Adrenal gland (tissue), 12 donors: ENCODE results near the gene SART3. TPM values are rescaled to one million over a fixed set of nuclear protein-coding genes. Genes with fewer than 3 reads are reported as not detected.

ENCODE experiments used
- DNase-seq, 7 donors: peaks; one replicate each; pipeline ENCODE4 v3.0.0-alpha.2; 2019 to 2020
- H3K27ac ChIP-seq, 5 donors: fragments of 200-600 bp; sonication (generic) in 4 of 5; 1 replicate in 3 of 5; 2 replicates in 2 of 5; pipeline versions ENCODE4 v1.5.1 to v1.8.0; 2016 to 2020; ENCODE audit warnings: mild to moderate bottlenecking in 1 of 5
- H3K27me3 ChIP-seq: fragments of 200-600 bp; 2 replicates; pipeline ENCODE4 v1.8.0; 2021
- H3K36me3 ChIP-seq, 2 donors: fragments of 200-600 bp; replicated peaks in 1 of 2; 1 replicate in 1 of 2; 2 replicates in 1 of 2; pipeline versions ENCODE4 v1.5.1 to v1.8.0; 2018 to 2022
- H3K4me1 ChIP-seq, 2 donors: fragments of 200-600 bp; replicated peaks in 1 of 2; 1 replicate in 1 of 2; 2 replicates in 1 of 2; pipeline versions ENCODE4 v1.5.1 to v1.8.0; 2018 to 2021
- H3K4me3 ChIP-seq, 4 donors: fragments of 200-600 bp; sonication (generic) in 3 of 4; one replicate each; pipeline ENCODE4 v1.5.1; 2016 to 2018
- H3K9me3 ChIP-seq, 3 donors: fragments of 200-600 bp; sonication (generic) in 1 of 3; replicated peaks in 1 of 3; 1 replicate in 2 of 3; 2 replicates in 1 of 3; pipeline versions ENCODE4 v1.5.1 to v1.8.0; 2016 to 2021
- CTCF ChIP-seq, 6 experiments: fragments of 450-650 bp in 4 of 6; fragments of 200-600 bp in 2 of 6; sonication (generic) in 1 of 6; IDR thresholded peaks; 1 replicate in 5 of 6; 2 replicates in 1 of 6; pipeline versions ENCODE4 v1.5.1 to v1.8.0; 2016 to 2021; ENCODE audit warnings: antibody characterized with exemption in 6 of 6, mild to moderate bottlenecking in 2 of 6, moderate library complexity in 1 of 6
- POLR2A ChIP-seq, 2 donors: fragments of 450-650 bp; IDR thresholded peaks; one replicate each; pipeline ENCODE4 v1.6.1; 2017; ENCODE audit warnings: antibody characterized with exemption in 2 of 2, mild to moderate bottlenecking in 2 of 2, moderate library complexity in 1 of 2
- WGBS, 4 donors: extraction: QIAGEN DNeasy Blood & Tissue Kit in 2 of 4; methylation state at CpG; one replicate each; pipeline versions ENCODE4 v1.1.5 to v1.1.7; 2013 to 2017; 5-methylcytosine and 5-hydroxymethylcytosine counted together
- intact Hi-C, 2 donors: fragments of 100-400 bp; cut with DNase I; formaldehyde crosslinking; loops; one replicate each; pipeline versions ENCODE4 v1.14.1 to v1.15.0; 2022 to 2023
- polyA plus RNA-seq, 3 donors: library from polyadenylated mRNA; stranded (reverse); fragments of 200-250 nt in 2 of 3; fragments of 350-450 nt in 1 of 3; fragmentation: Illumina TruSeq in 1 of 3; extraction: RNeasy Lipid Tissue Mini Kit (QIAGEN cat#74804) in 1 of 3; gene quantifications; one replicate each; pipeline ENCODE4 v1.2.3, GENCODE V29; 2013 to 2014
- total RNA-seq, 9 donors: library from RNA; depleted of rRNA in 4 of 9; stranded (reverse); fragments of >200 nt in 4 of 9; fragments of 120-200 nt in 1 of 9; fragmentation: NEBNext Ultra II Directional in 1 of 9; extraction: Animal tissue kit (Norgen Biotek cat#: 25700) in 1 of 9; gene quantifications; one replicate each; pipeline versions ENCODE4 v1.1.0 to v1.2.4, GENCODE V29; 2013 to 2023
- donor health status: healthy with polysubstance abuse.
- donor health status: Bipolar disorder and iron deficiency.
- donor health status: DM: yes; HTN: yes; CAD: no.
- donor health status: DM: no; HTN: no; CAD: no.
- donor health status: DM: no; HTN: no; CAD: no.
- donor health status: DM: yes; HTN: yes; CAD: no.

SART3 gene
- total and polyA plus RNA-seq, 12 donors, result 27.5 to 79.3 (median 39.7) TPM

GRCh38 chr12:108609537-108610335, 48.8 kb upstream of the SART3 start:
- no peak overlapping the region for H3K4me3 ChIP-seq
- H3K4me1 ChIP-seq, result peaks cover 6 to 22% of the 10 kb centered on the region in 2 donors
- no peaks in the 10 kb centered on the region for H3K36me3 ChIP-seq
- peak overlapping the region in 1 of 5 donors; percentile 24 for H3K27ac ChIP-seq
- TF ChIP-seq POLR2A (IDR thresholded peaks at IDR 0.05) (no peak), CTCF (IDR thresholded peaks at IDR 0.05) (no peak)
- DNase-seq, result peak in 6 of 7 donors; percentile 26 to 67 (median 47)
- H3K27me3 ChIP-seq, result no peaks in the 10 kb centered on the region
- H3K9me3 ChIP-seq, result no peaks in the 10 kb centered on the region
- 59 to 76% (median 68%) methylated on average over 9 to 21 of the region's 21 CpGs for WGBS, 4 donors
- intact Hi-C loops, result loop anchor here in 1 of 2 donors (10.0 kb wide), 1 partner anchor 95 kb away; the partner anchor contains the start of gene FICD

GRCh38 chr12:108608616-108609015, 47.6 kb upstream of the SART3 start:
- Histone ChIP-seq H3K4me1 (peaks cover 6 to 19% of the 10 kb centered on the region in 2 donors), H3K27ac (no peak overlapping the region), H3K27me3 (no peaks in the 10 kb centered on the region), H3K36me3 (no peaks in the 10 kb centered on the region), H3K4me3 (no peak overlapping the region), H3K9me3 (no peaks in the 10 kb centered on the region)
- intact Hi-C loops, result no loop called here
- WGBS, 4 donors, result 63 to 85% (median 72%) methylated on average over 1 to 5 of the region's 5 CpGs
- DNase-seq, result no peak
- TF ChIP-seq CTCF (IDR thresholded peaks at IDR 0.05) (no peak), POLR2A (IDR thresholded peaks at IDR 0.05) (no peak)

- DNase-seq, result no peak
- peaks cover 6 to 13% of the 10 kb centered on the region in 2 donors for H3K4me1 ChIP-seq
- TF ChIP-seq POLR2A (IDR thresholded peaks at IDR 0.05), result no peak
- TF ChIP-seq CTCF (IDR thresholded peaks at IDR 0.05), result no peak
- 80 to 87% (median 83%) methylated on average over 9 to 10 of the region's 10 CpGs for WGBS, 4 donors
- no peaks in the 10 kb centered on the region for H3K36me3 ChIP-seq
- no peak overlapping the region for H3K4me3 ChIP-seq
- no peaks in the 10 kb centered on the region for H3K27me3 ChIP-seq
- H3K27ac ChIP-seq, result no peak overlapping the region
- H3K9me3 ChIP-seq, result no peaks in the 10 kb centered on the region
- intact Hi-C loops, result no loop called here
Measured at GRCh38 chr12:108607981-108608600, 47.1 kb upstream of the SART3 start.

GRCh38 chr12:108606492-108606891, 45.5 kb upstream of the SART3 start:
- 80 to 87% (median 83%) methylated on average over 7 to 9 of the region's 9 CpGs; no CpG with 5 or more reads in 1 of the 4 donors for WGBS, 4 donors
- H3K4me1 ChIP-seq, result peaks cover 0 to 6% of the 10 kb centered on the region in 2 donors

More at GRCh38 chr12:108606492-108606891, 45.5 kb upstream of the SART3 start:
- H3K4me3 ChIP-seq, result no peak overlapping the region
- DNase-seq, result no peak
- no peaks in the 10 kb centered on the region for H3K36me3 ChIP-seq
- H3K9me3 ChIP-seq, result no peaks in the 10 kb centered on the region
- TF ChIP-seq CTCF (IDR thresholded peaks at IDR 0.05), result no peak
- no peak for TF ChIP-seq POLR2A (IDR thresholded peaks at IDR 0.05)
- H3K27me3 ChIP-seq, result no peaks in the 10 kb centered on the region
- H3K27ac ChIP-seq, result no peak overlapping the region
- intact Hi-C loops, result no loop called here
